HG03521 (cell line): ENCODE measurements around the gene SYNPO2L.

Experiments
- ATAC-seq: cut with Tn5 transposase; IDR thresholded peaks from one replicate; pipeline ENCODE4 v1.9.1; 2021; ENCODE audit warnings: mild to moderate bottlenecking, moderate library complexity; ENCODE audit not compliant: unreplicated experiment

SYNPO2L gene

DNA sequence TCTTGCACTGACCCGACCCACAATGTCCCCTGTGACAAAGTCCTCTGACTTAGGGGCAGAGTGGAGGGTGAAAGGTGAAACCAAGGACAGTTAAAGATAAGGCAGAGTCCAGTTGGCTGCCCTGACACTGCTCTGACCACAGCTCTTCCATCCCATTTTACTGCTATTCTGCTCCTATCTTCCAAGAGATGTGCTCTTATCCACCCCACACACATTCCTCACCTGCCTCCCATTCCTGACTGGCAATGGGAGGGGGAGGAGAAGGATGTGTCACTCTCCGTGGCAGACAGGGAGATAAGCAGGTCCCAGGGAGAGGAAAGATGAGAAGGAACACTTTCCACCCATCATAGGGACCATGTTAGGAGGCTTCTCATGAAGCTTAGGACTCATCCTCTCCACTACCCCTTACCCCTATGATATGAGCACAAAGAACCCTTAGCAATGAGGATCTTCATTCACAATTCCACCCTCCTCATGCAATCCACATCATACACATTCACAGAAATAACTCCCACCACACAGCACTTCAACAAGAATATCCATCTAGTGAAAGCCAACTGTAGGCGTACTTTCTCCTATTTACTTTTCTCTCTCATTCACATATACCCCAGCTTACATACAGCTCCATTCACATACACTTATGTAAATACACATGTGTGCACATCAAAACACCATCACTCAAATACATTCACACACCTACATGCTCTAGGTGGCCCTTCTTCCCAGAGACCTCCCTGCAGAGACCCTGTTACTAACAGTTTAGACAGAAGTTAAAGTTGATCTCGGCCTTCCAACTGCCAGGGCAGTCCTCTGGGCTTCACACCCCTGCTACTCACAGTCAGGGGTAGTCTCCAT lies 6.6 kb downstream of the SYNPO2L start:
- ATAC-seq = no peak

DNA sequence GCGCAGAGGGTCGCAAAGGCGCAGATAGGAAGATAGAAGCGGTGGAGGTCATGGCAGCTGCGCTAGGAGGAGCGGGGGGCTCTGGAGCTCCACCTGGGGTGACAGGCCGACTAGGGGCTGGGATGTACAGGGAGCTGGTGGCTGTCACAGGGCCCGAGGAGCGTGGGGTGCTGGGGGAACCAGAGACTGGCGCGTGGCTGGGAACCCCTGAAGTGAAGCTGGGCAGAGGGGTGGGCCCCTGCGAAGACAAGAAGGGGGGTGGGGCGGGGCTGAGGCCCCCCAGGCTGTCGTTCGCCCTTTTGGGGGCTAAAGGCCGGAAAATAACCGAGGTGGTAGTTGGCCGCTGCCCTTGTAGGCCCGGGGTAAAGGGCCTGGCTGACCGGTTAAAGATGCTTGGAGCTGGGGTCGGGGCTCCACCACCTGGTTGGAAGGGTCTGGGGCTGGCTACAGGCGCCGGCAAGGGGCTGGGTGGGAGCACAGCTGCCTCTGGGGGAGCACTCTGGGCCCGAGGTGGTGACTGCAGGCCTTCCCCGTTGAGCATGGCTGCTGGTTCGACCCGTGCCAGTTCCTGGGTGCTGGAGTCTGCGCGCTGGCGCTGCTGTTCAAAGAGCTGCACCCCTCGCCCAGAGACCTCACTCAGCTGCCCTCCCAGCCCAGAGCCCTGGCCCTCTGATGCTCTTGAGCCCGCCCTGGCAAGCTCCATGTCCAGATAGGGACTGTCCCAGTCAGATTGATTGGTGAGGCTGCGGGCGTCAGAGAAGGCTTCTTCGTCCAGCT lies 7.8 kb downstream of the SYNPO2L start:
- no peak for ATAC-seq

DNA sequence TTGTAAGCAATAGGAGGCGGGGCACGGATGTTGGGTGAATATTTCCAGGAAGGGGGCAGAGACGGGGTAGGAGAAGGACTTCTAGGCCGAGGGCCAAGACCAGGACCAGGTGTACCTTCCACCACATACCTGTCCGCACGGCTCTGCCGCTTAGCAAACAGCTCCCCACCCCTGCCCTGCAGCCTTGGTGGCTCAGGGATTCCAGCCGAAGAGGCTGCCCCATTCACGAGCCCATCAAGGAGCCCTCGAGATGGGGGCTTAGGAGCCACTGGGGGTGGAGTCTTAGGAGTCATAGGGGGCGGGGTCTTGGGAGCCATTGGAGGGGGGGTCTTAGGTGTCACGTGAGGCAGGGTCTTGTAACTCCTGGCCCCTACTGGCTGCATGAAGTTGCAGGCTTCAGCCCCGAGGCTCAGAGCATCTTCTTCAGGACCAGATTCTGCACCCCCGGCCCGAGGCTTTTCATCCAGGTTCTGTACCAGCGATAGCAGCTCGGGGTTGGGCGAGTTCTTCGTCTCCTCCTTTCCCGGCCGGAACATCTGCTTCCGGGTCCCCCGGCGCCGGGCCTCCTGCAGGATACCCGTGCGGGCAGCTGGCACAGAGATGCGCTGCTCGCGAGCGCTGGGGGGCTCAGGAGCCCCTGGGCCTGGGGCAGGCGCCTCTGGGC lies 8.5 kb downstream of the SYNPO2L start:
- no peak for ATAC-seq

DNA sequence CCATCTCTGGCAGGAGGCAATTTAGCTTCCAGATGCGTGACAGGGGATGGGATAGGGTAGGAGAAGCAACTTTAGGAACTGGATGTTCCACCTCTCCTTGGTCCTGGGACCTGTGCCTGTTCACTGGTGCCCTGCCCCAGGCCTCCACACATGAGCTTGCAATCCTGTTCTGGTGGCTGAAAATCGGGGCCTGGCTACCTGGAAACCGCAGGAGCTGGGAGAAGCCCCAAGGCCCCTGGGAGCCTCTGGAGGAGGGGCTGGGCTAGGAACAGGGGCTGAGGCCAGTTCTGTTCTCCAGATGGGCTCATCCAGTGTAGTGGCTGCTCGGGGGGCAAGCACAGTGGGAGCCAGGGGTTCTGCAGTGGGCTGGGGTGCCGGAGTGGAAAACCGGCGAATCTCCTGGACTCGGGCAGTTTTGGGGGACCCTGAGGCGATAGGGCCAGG lies 9.2 kb downstream of the SYNPO2L start:
- ATAC-seq = no peak

- no peak for ATAC-seq
Measured at GRCh38 chr10:73645251-73645650, 10.6 kb downstream of the SYNPO2L start.

GRCh38 chr10:73644767-73645166 lies 11.1 kb downstream of the SYNPO2L start:
- ATAC-seq = no peak

GRCh38 chr10:73644015-73644743 lies 11.7 kb downstream of the SYNPO2L start:
- ATAC-seq = no peak

DNA sequence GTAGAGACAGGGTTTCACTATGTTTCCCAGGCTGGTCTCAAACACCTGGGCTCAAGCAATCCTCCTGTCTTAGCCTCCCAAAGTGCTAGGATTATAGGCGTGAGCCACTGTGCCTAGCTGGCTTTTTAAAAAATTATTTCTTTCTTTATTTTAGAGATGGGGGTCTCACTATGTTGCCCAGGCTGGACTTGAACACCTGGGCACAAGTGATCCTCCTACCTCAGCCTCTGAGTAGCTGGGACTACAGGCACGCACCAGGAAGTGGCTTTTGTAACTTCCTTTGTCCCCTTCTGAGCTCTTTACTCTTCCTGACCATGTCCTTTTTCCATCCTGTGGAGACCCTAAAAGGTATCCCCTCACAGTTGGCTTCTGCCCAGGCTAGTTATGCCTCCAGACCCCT lies 12.5 kb downstream of the SYNPO2L start:
- ATAC-seq = no peak

- no peak for ATAC-seq
Measured at GRCh38 chr10:73641328-73642060, 14.3 kb downstream of the SYNPO2L start, which contains the start of gene MYOZ1. TSS of gene MYOZ1 (minus strand) at chr10:73641474. CDS start at chr10:73640017, 1,457 bp downstream.

- no peak for ATAC-seq
Measured at GRCh38 chr10:73639286-73639685, 16.5 kb downstream of the SYNPO2L start.

GRCh38 chr10:73635781-73636180 lies 20.0 kb downstream of the SYNPO2L start:
- ATAC-seq = no peak

DNA sequence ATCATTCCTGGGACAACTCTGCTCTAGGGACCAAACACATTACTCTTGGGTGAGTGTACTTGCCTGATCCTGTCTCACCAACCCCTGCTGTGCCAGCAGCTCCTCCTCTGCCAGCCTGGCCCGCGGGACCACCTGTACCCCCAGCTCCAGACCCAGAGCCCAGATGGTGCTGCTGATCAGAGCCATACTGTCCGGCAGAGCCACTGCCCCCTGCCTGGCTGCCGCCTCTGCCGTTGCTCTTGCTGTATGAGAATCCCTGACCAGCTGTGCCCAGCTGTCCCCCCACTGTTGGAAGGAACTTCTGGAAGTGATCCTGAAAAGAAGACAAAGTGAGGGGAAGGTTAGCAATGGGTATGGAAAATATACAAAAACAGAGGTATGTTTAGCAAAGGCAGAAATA lies 21.4 kb downstream of the SYNPO2L start:
- no peak for ATAC-seq

DNA sequence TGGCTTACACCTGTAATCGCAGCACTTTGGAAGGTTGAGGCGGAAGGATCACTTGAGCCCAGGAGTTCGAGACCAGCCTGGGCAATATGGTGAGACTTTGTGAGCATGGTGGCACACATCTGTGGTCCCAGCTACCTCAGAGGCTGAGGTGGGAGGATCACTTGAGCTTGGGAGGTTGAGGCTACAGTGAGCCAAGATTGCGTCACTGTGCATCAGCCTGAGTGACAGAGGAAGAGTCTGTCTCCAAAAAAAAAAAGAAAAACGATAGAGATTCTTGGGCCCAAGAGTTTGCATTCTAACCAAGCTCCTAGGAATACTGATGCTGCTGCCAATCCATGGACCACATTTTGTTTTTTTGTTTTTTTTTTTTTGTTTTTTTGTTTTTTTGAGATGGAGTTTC lies 26.7 kb downstream of the SYNPO2L start:
- ATAC-seq = no peak

GRCh38 chr10:73628405-73628804 lies 27.4 kb downstream of the SYNPO2L start:
- ATAC-seq = no peak

- no peak for ATAC-seq
Measured at GRCh38 chr10:73627300-73627699, 28.5 kb downstream of the SYNPO2L start.

DNA sequence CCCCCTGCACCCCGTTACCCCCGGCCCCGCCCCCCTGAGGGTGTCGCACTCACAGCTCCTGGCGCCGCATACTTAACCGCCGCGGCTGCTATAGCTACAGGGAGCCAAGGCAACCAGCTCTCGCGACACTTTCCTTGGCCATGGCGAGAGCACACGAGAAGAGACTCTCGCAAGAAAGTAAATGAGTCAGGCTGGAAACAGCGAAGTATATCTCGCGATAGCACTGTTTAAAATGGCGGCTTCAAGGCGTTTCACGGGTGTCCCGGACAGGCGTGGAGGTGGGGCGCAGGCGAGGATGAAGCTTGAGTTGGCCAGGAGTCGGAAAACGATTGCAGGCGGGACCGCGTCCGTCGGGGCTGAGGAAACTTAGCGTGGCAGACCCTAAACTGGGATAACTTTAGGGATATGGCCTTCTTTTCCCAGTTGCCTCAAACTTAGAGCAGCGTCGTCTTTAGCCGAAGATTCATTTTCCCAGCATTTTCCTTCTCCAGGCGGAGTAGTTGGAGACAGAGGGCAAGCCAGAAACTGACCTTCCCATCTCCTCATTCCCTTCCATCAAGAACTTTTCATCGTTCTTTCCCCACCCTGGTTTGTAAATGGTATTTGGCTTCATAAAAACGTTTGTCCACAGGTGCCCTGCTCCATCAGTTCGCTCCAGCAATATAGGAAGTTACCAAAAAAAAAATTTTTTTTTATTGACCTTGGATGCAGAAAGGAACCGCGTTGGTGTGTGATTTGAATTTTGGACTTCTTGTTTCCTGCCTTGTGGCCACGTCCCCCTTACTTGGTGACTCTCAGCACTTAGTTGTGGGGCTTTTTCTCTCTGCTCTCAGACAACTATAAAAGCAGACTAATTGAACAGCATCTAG lies 29.7 kb downstream of the SYNPO2L start:
- ATAC-seq = peak; percentile 98

GRCh38 chr10:73625004-73625883 lies 30.6 kb downstream of the SYNPO2L start:
- ATAC-seq = peak; percentile 46

- no peak for ATAC-seq
Measured at GRCh38 chr10:73623056-73623455, 32.8 kb downstream of the SYNPO2L start.
